ENCODE data around the gene NPHP3.

NPHP3 gene

DNA sequence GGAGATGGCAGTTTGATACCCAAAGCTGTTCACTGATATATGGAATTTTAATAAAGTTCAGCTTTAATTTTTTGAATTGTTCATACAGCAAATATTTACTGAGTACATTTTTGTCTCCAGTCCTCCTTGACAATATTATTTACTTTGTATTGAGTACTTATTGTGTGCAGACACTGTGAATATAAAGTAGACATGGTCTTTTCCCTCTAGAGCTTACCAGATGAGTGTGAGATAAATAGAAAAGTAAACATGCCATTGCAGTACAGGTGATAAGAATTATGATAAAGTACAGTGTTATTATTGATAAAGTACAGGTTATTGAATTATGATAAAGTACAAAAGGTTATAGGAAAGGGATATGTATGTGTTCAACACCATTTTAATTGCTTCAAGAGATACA, 60.0 kb downstream of the NPHP3 start:
- Histone ChIP-seq H3K4me2 (ENCODE audit: low read length, poor library complexity, severe bottlenecking) (no peak overlapping the region), H2BK5ac (ENCODE audit: low read depth, low read length, poor library complexity, severe bottlenecking) (no peak overlapping the region), H4K8ac (ENCODE audit: low read length) (no peak overlapping the region), H3K4me1 (ENCODE audit: control insufficient read depth, insufficient read depth, low read depth, low read length) (no peaks in the 10 kb centered on the region), H2BK12ac (ENCODE audit: low read length in 2 of 2) (no peak overlapping the region), H3K4me3 (ENCODE audit: insufficient read depth in 1 of 2, low read depth in 1 of 2, low read length in 2 of 2) (peak overlapping the region in 1 of 2 experiments; percentile 94), H2AK5ac (ENCODE audit: low read length, severe bottlenecking) (no peak overlapping the region), H2BK120ac (ENCODE audit: low read depth, low read length) (no peak overlapping the region), H3K27me3 (ENCODE audit: control insufficient read depth in 1 of 2, insufficient read depth in 1 of 2, low read length in 2 of 2) (no peaks in the 10 kb centered on the region), H3K9ac (ENCODE audit: low read length) (peak overlapping the region; percentile 96), H2BK15ac (ENCODE audit: low read depth, poor library complexity, severe bottlenecking) (no peak overlapping the region), H3K23ac (ENCODE audit: low read length in 2 of 2) (no peak overlapping the region), H3K4ac (ENCODE audit: low read depth in 1 of 2, low read length in 2 of 2) (no peak overlapping the region), H3K36me3 (ENCODE audit: control insufficient read depth in 1 of 2, insufficient read depth in 2 of 2, low read depth in 1 of 2, low read length in 2 of 2) (peaks cover 0 to 13% of the 10 kb centered on the region in 2 experiments), H3K27ac (ENCODE audit: low read length, poor library complexity, severe bottlenecking) (no peak overlapping the region), H2AFZ (ENCODE audit: low read depth, low read length) (no peak overlapping the region), H3K14ac (ENCODE audit: low read length in 2 of 2) (no peak overlapping the region), H3K18ac (ENCODE audit: low read depth in 1 of 2, low read length in 2 of 2) (no peak overlapping the region), H4K91ac (ENCODE audit: low read length) (no peak overlapping the region), H3K79me1 (replicated peaks; ENCODE audit: low read length, poor library complexity, severe bottlenecking) (peaks cover 6% of the 10 kb centered on the region), H3K9me3 (ENCODE audit: control insufficient read depth, low read length) (no peaks in the 10 kb centered on the region)
- no peak for DNase-seq

- Histone ChIP-seq H3K36me3 (ENCODE audit: control insufficient read depth in 1 of 2, insufficient read depth in 2 of 2, low read depth in 1 of 2, low read length in 2 of 2) (peaks cover 0 to 2% of the 10 kb centered on the region in 2 experiments), H3K79me1 (replicated peaks; ENCODE audit: low read length, poor library complexity, severe bottlenecking) (peaks cover 5% of the 10 kb centered on the region), H2AFZ (ENCODE audit: low read depth, low read length) (no peak overlapping the region), H4K91ac (ENCODE audit: low read length) (no peak overlapping the region), H3K9me3 (ENCODE audit: control insufficient read depth, low read length) (no peaks in the 10 kb centered on the region), H2BK5ac (ENCODE audit: low read depth, low read length, poor library complexity, severe bottlenecking) (no peak overlapping the region), H3K14ac (ENCODE audit: low read length in 2 of 2) (no peak overlapping the region), H2BK120ac (ENCODE audit: low read depth, low read length) (no peak overlapping the region), H3K4me2 (ENCODE audit: low read length, poor library complexity, severe bottlenecking) (peak overlapping the region; percentile 60), H4K8ac (ENCODE audit: low read length) (no peak overlapping the region), H3K4ac (ENCODE audit: low read depth in 1 of 2, low read length in 2 of 2) (no peak overlapping the region), H2BK15ac (ENCODE audit: low read depth, poor library complexity, severe bottlenecking) (no peak overlapping the region), H3K23ac (ENCODE audit: low read length in 2 of 2) (no peak overlapping the region), H2BK12ac (ENCODE audit: low read length in 2 of 2) (no peak overlapping the region), H2AK5ac (ENCODE audit: low read length, severe bottlenecking) (no peak overlapping the region), H3K4me1 (ENCODE audit: control insufficient read depth, insufficient read depth, low read depth, low read length) (no peaks in the 10 kb centered on the region), H3K9ac (ENCODE audit: low read length) (peak overlapping the region; percentile 96), H3K18ac (ENCODE audit: low read depth in 1 of 2, low read length in 2 of 2) (no peak overlapping the region), H3K27ac (ENCODE audit: low read length, poor library complexity, severe bottlenecking) (no peak overlapping the region), H3K27me3 (ENCODE audit: control insufficient read depth in 1 of 2, insufficient read depth in 1 of 2, low read length in 2 of 2) (no peaks in the 10 kb centered on the region), H3K4me3 (ENCODE audit: insufficient read depth in 1 of 2, low read depth in 1 of 2, low read length in 2 of 2) (peak overlapping the region; percentile 94 to 96)
- DNase-seq = no peak
- WGBS = 40% methylated on average over 1 of the region's 8 CpGs
These were observed 61.1 kb downstream of the NPHP3 start for GRCh38 chr3:132661101-132661500.

- Histone ChIP-seq H3K18ac (ENCODE audit: low read depth in 1 of 2, low read length in 2 of 2) (peak overlapping the region in 1 of 2 experiments; percentile 100), H3K4me2 (ENCODE audit: low read length, poor library complexity, severe bottlenecking) (peak overlapping the region; percentile 60), H2AK5ac (ENCODE audit: low read length, severe bottlenecking) (no peak overlapping the region), H3K27me3 (ENCODE audit: control insufficient read depth in 1 of 2, insufficient read depth in 1 of 2, low read length in 2 of 2) (no peaks in the 10 kb centered on the region), H3K9me3 (ENCODE audit: control insufficient read depth, low read length) (no peaks in the 10 kb centered on the region), H3K4me1 (ENCODE audit: control insufficient read depth, insufficient read depth, low read depth, low read length) (no peaks in the 10 kb centered on the region), H2BK15ac (ENCODE audit: low read depth, poor library complexity, severe bottlenecking) (no peak overlapping the region), H3K79me1 (replicated peaks; ENCODE audit: low read length, poor library complexity, severe bottlenecking) (peaks cover 5% of the 10 kb centered on the region), H2BK5ac (ENCODE audit: low read depth, low read length, poor library complexity, severe bottlenecking) (no peak overlapping the region), H3K27ac (ENCODE audit: low read length, poor library complexity, severe bottlenecking) (peak overlapping the region; percentile 10), H2BK12ac (ENCODE audit: low read length in 2 of 2) (peak overlapping the region in 1 of 2 experiments; percentile 42), H3K23ac (ENCODE audit: low read length in 2 of 2) (peak overlapping the region in 1 of 2 experiments; percentile 100), H3K4ac (ENCODE audit: low read depth in 1 of 2, low read length in 2 of 2) (peak overlapping the region; percentile 10 to 100), H3K4me3 (ENCODE audit: insufficient read depth in 1 of 2, low read depth in 1 of 2, low read length in 2 of 2) (peak overlapping the region; percentile 94 to 96), H3K14ac (ENCODE audit: low read length in 2 of 2) (no peak overlapping the region), H3K36me3 (ENCODE audit: control insufficient read depth in 1 of 2, insufficient read depth in 2 of 2, low read depth in 1 of 2, low read length in 2 of 2) (peaks cover 0 to 2% of the 10 kb centered on the region in 2 experiments), H2AFZ (ENCODE audit: low read depth, low read length) (peak overlapping the region; percentile 100), H3K9ac (ENCODE audit: low read length) (peak overlapping the region; percentile 96), H4K91ac (ENCODE audit: low read length) (no peak overlapping the region), H2BK120ac (ENCODE audit: low read depth, low read length) (no peak overlapping the region), H4K8ac (ENCODE audit: low read length) (peak overlapping the region; percentile 89)
- DNase-seq = peak; percentile 58
- WGBS = 0% methylated on average over 3 of the region's 5 CpGs
These were observed 61.5 kb downstream of the NPHP3 start for GRCh38 chr3:132660811-132661070.

GRCh38 chr3:132660052-132660810, 62.0 kb downstream of the NPHP3 start, which contains the start of gene UBA5:
UBA5 (plus strand) TSS chr3:132660329; CDS start chr3:132660538, 209 bp downstream.
- Histone ChIP-seq H3K9me3 (ENCODE audit: control insufficient read depth, low read length) (no peaks in the 10 kb centered on the region), H2BK5ac (ENCODE audit: low read depth, low read length, poor library complexity, severe bottlenecking) (peak within 1 kb of the TSS; percentile 60), H3K18ac (ENCODE audit: low read depth in 1 of 2, low read length in 2 of 2) (peak within 1 kb of the TSS; percentile 81 to 100), H3K9ac (ENCODE audit: low read length) (peak within 1 kb of the TSS; percentile 96), H3K4me1 (ENCODE audit: control insufficient read depth, insufficient read depth, low read depth, low read length) (no peaks in the 10 kb centered on the region), H2AK5ac (ENCODE audit: low read length, severe bottlenecking) (no peak within 1 kb of the TSS), H3K4me3 (ENCODE audit: insufficient read depth in 1 of 2, low read depth in 1 of 2, low read length in 2 of 2) (peak within 1 kb of the TSS; percentile 94 to 96), H2BK15ac (ENCODE audit: low read depth, poor library complexity, severe bottlenecking) (peak within 1 kb of the TSS; percentile 76), H3K4ac (ENCODE audit: low read depth in 1 of 2, low read length in 2 of 2) (peak within 1 kb of the TSS; percentile 91 to 100), H3K23ac (ENCODE audit: low read length in 2 of 2) (peak within 1 kb of the TSS in 1 of 2 experiments; percentile 100), H2BK120ac (ENCODE audit: low read depth, low read length) (peak within 1 kb of the TSS; percentile 80), H2BK12ac (ENCODE audit: low read length in 2 of 2) (peak within 1 kb of the TSS in 1 of 2 experiments; percentile 78), H4K91ac (ENCODE audit: low read length) (peak within 1 kb of the TSS; percentile 94), H3K4me2 (ENCODE audit: low read length, poor library complexity, severe bottlenecking) (peak within 1 kb of the TSS; percentile 60), H3K27me3 (ENCODE audit: control insufficient read depth in 1 of 2, insufficient read depth in 1 of 2, low read length in 2 of 2) (no peaks in the 10 kb centered on the region), H3K79me1 (replicated peaks; ENCODE audit: low read length, poor library complexity, severe bottlenecking) (peaks cover 5% of the 10 kb centered on the region), H4K8ac (ENCODE audit: low read length) (peak within 1 kb of the TSS; percentile 89), H3K36me3 (ENCODE audit: control insufficient read depth in 1 of 2, insufficient read depth in 2 of 2, low read depth in 1 of 2, low read length in 2 of 2) (peaks cover 0 to 2% of the 10 kb centered on the region in 2 experiments), H3K27ac (ENCODE audit: low read length, poor library complexity, severe bottlenecking) (peak within 1 kb of the TSS; percentile 73), H3K14ac (ENCODE audit: low read length in 2 of 2) (peak within 1 kb of the TSS in 1 of 2 experiments; percentile 94), H2AFZ (ENCODE audit: low read depth, low read length) (peak within 1 kb of the TSS; percentile 100)
- peak; percentile 80 for DNase-seq
- under 1% methylated on average over 64 of the region's 64 CpGs for WGBS
